ENCODE data around the gene THOP1.

DNA sequence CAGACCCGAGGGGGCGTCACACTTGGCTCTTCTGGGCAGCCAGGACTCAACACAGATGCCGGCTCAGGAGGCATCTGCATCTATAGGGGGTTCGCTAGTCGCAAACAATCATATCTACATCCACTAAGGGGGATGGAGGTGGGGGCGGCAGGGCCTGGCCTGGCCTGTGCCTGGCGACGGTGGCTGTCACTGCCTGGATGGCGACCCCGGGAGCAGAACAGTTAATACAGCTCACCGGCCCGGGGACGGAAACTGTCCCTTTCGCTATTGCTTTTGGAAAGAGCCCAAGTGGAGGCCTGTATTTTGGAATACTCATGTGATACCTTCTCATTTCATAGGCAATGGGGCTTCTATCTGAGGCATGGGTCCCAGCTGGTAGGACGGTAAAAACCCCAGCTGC is 19.9 kb upstream of the THOP1 start:
- TF ChIP-seq, protein P1, sequence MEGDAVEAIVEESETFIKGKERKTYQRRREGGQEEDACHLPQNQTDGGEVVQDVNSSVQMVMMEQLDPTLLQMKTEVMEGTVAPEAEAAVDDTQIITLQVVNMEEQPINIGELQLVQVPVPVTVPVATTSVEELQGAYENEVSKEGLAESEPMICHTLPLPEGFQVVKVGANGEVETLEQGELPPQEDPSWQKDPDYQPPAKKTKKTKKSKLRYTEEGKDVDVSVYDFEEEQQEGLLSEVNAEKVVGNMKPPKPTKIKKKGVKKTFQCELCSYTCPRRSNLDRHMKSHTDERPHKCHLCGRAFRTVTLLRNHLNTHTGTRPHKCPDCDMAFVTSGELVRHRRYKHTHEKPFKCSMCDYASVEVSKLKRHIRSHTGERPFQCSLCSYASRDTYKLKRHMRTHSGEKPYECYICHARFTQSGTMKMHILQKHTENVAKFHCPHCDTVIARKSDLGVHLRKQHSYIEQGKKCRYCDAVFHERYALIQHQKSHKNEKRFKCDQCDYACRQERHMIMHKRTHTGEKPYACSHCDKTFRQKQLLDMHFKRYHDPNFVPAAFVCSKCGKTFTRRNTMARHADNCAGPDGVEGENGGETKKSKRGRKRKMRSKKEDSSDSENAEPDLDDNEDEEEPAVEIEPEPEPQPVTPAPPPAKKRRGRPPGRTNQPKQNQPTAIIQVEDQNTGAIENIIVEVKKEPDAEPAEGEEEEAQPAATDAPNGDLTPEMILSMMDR (IDR thresholded peaks at IDR 0.05) = no peak
- TF ChIP-seq EP300 (IDR thresholded peaks at IDR 0.05) (no peak), POLR2A (IDR thresholded peaks at IDR 0.05) (no peak)
